Progenitor cell of endocrine pancreas (in vitro differentiated cells): ENCODE measurements around the gene ERBB4. TPM values are rescaled to one million over a fixed set of nuclear protein-coding genes. Genes with fewer than 3 reads are reported as not detected.

Source experiments
- DNase-seq: peaks from one replicate; pipeline ENCODE4 v3.0.0; 2021; ENCODE audit warnings: low spot score; ENCODE audit not compliant: unreplicated experiment
- H3K27ac Mint-ChIP-seq: 2 replicates; pipeline ENCODE4 v1.8.0; 2021; ENCODE audit warnings: mild to moderate bottlenecking, moderate library complexity, mixed read lengths
- H3K27me3 Mint-ChIP-seq: 2 replicates; pipeline ENCODE4 v1.8.0; 2021; ENCODE audit warnings: mixed read lengths
- H3K36me3 Mint-ChIP-seq: 2 replicates; pipeline ENCODE4 v1.8.0; 2022; ENCODE audit warnings: mixed read lengths; ENCODE audit not compliant: insufficient read depth
- H3K4me1 Mint-ChIP-seq: 2 replicates; pipeline ENCODE4 v1.8.0; 2021; ENCODE audit warnings: low read depth, mixed read lengths
- H3K4me3 Mint-ChIP-seq: 2 replicates; pipeline ENCODE4 v1.8.0; 2021; ENCODE audit warnings: low read depth, mild to moderate bottlenecking, moderate library complexity, mixed read lengths
- H3K9me3 Mint-ChIP-seq: 2 replicates; pipeline ENCODE4 v1.8.0; 2021; ENCODE audit warnings: low read depth, mixed read lengths
- total RNA-seq: library from RNA; stranded (reverse); gene quantifications from 2 replicates; pipeline ENCODE4 v1.2.1, GENCODE V29; 2021
- TF ChIP-seq, protein P1 (sequence below): fragments of 200-600 bp; sonication (generic); IDR thresholded peaks from one replicate; pipeline ENCODE4 v1.5.0; 2021; ENCODE audit warnings: antibody characterized with exemption, mild to moderate bottlenecking; ENCODE audit not compliant: unreplicated experiment

ERBB4 gene
- total RNA-seq, 1 donor from 2014 or later, result 43.8 TPM

DNA sequence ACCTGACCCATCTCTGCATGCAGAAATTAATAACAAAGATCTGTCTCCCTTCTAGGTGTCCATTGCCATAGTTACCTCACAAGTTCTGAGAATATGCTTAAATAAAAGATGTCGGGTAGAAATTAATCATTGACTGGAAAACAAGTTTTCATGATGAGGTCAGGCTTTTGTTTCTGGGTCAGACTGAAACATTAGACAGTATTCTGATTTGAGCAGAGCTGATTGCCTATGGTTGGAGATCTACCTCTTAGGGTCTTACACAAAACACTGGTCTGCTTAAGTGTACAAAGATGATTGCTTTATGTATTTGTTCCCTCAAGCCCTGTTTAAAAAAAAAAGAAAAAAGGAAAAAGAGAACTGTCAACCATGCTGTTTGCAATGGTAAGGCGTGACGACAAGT is 1025.8 kb downstream of the ERBB4 start:
- H3K4me1 Mint-ChIP-seq, result peaks cover 7% of the 10 kb centered on the region
- TF ChIP-seq, protein P1, sequence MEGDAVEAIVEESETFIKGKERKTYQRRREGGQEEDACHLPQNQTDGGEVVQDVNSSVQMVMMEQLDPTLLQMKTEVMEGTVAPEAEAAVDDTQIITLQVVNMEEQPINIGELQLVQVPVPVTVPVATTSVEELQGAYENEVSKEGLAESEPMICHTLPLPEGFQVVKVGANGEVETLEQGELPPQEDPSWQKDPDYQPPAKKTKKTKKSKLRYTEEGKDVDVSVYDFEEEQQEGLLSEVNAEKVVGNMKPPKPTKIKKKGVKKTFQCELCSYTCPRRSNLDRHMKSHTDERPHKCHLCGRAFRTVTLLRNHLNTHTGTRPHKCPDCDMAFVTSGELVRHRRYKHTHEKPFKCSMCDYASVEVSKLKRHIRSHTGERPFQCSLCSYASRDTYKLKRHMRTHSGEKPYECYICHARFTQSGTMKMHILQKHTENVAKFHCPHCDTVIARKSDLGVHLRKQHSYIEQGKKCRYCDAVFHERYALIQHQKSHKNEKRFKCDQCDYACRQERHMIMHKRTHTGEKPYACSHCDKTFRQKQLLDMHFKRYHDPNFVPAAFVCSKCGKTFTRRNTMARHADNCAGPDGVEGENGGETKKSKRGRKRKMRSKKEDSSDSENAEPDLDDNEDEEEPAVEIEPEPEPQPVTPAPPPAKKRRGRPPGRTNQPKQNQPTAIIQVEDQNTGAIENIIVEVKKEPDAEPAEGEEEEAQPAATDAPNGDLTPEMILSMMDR, result no peak
- H3K27ac Mint-ChIP-seq, result peak overlapping the region; percentile 91
- peaks cover 12% of the 10 kb centered on the region for H3K9me3 Mint-ChIP-seq
- H3K4me3 Mint-ChIP-seq, result no peak overlapping the region
- H3K27me3 Mint-ChIP-seq, result no peaks in the 10 kb centered on the region
- DNase-seq, result no peak
- peaks cover 2% of the 10 kb centered on the region for H3K36me3 Mint-ChIP-seq

DNA sequence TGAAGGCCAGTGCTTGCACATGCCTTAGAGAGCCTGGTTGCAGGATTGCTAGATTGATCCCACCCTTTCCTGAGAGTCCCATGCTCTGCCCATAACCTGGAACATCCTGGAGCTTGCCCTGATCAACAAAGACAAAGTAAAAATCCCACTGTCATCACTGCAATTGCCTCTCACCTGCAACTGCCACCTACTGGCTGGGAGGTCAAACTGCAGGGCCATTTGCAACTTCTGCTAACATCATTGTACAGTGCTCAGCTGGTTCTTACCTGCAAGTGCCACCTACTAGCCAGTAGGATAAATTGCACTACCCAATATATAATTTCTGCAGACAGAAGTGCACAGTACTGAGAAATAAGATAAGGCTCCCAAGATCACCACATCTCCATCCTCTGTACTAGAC is 1034.7 kb downstream of the ERBB4 start:
- Mint-ChIP-seq H3K4me3 (no peak overlapping the region), H3K27ac (no peak overlapping the region), H3K9me3 (peaks cover 37% of the 10 kb centered on the region), H3K27me3 (no peaks in the 10 kb centered on the region), H3K36me3 (peaks cover 4% of the 10 kb centered on the region), H3K4me1 (no peaks in the 10 kb centered on the region)
- DNase-seq, result no peak
- TF ChIP-seq, protein P1, result no peak

DNA sequence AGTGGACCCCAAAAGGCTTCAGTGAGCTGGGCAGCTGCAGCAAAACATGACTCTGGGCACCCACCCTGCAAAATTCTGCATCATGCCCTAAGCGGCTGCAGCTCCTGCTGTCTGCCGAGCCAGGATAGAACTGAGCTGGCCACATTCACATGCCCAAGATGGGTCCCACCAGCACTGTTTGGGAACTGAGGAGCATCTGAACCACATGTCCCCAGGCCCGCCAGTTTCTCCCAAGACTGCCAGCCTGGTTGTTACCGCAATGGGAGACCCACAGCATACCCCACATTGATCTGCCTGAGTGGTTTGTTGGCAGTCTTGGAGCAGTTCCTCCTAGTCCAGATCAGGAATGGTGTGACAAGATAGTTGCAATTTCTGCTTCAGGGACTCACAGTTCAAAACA is 1035.4 kb downstream of the ERBB4 start:
- DNase-seq, result no peak
- Mint-ChIP-seq H3K27me3 (no peaks in the 10 kb centered on the region), H3K4me1 (no peaks in the 10 kb centered on the region), H3K36me3 (peaks cover 2% of the 10 kb centered on the region), H3K27ac (no peak overlapping the region), H3K9me3 (peaks cover 33% of the 10 kb centered on the region), H3K4me3 (no peak overlapping the region)
- TF ChIP-seq, protein P1, result no peak

DNA sequence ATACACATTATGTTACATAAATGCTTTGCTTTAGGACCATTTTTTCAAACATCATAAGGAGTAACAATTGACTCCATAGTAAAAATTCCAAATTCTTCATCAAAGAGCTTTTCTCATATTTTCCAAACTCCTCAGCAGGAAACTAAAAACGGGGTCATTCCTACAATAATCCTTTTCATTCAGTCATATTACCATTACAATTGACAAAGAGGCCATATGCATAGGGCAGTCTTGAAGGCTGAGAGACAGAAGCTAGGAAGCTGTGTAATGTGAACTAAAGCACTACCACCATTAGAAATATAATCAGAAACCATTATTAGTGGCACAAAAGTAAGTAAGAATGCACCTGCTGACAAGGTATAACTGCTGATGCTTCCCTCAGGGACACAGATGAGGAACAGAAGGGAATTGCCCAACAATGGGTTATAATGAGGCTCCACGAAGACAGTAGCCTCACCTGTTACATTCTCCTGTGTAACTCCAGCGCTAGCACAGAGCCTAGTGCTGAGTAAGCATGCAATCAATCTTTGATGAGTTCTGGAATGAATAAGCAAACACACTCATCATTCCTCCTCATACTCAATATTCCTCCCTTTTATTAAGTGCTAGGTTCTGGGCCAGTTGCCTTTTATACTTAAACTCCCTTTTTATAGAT is 1039.9 kb downstream of the ERBB4 start:
- Mint-ChIP-seq H3K4me3 (no peak overlapping the region), H3K27me3 (no peaks in the 10 kb centered on the region), H3K36me3 (no peaks in the 10 kb centered on the region), H3K27ac (no peak overlapping the region), H3K4me1 (no peaks in the 10 kb centered on the region), H3K9me3 (no peaks in the 10 kb centered on the region)
- no peak for DNase-seq
- TF ChIP-seq, protein P1, result no peak

DNA sequence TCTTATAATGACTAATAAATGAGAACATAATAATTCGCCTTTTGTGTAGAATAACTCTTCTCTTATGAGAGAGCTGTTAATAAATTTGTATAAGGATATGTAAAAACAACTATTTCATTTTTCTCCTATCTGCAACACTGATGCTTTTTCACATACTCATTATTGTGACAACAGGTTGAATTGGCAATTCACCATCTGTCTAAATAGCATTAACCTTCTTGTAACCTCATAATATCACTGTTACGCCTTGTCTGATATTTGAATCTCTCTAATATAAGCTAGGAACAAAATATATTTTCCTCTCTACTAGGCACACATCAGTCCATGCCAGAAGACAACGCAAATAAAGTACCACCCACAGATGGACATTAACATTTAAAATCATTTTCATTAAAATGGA is 1043.3 kb downstream of the ERBB4 start:
- TF ChIP-seq, protein P1, result no peak
- Mint-ChIP-seq H3K27ac (no peak overlapping the region), H3K27me3 (no peaks in the 10 kb centered on the region), H3K4me1 (no peaks in the 10 kb centered on the region), H3K36me3 (no peaks in the 10 kb centered on the region), H3K4me3 (no peak overlapping the region), H3K9me3 (no peaks in the 10 kb centered on the region)
- no peak for DNase-seq
